OCI-LY7 (cell line): ENCODE data around the gene PKN1.

Experiments used
- EZH2phosphoT487 ChIP-seq: fragments of 200-600 bp; sonication (generic); IDR thresholded peaks from 2 replicates; pipeline ENCODE4 v1.6.1; 2018; ENCODE audit warnings: low read depth, borderline replicate concordance, mild to moderate bottlenecking, mixed run types, antibody characterized with exemption, low read length, moderate library complexity, mixed read lengths
- TF ChIP-seq, protein P1 (sequence below): fragments of 200-600 bp; sonication (generic); conservative IDR thresholded peaks from 2 replicates; pipeline ENCODE4 v1.5.1; 2014; ENCODE audit warnings: mild to moderate bottlenecking, antibody characterized with exemption, low read length, moderate library complexity, mixed read lengths

DNA sequence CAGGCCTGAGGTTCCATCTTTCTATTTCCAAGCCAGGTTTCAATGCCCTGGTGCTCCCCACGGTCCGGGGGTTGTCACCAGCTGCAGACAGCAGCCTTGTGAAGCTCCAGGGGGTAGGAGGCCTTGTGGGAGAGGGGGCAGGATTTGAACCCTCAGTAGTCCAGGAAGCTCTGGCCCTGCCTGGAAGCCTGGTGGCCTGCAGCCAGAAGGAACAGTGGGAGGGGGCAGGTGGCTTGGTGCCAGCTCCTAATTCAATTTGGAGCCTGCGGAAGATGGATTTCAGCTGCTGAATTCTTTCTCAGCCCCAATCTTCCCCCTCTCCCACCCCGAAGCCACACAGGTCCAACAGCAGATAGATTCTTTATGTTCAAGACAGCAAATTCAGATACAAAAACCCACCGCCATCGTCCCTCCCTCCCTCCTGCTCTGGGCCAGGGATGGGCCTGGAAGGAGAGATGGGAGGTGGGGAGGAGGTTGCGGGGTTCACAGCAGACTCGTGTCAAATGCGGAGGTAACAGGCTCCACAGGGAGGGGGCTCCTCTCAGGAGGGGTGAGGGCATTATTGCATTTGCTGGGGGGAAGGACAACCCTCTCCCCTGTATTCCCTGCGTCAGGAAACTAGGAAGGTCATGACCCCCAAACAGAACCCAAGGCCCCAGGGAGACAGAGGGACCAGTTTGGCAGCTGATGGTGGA, 44.5 kb downstream of the PKN1 start:
- TF ChIP-seq, protein P1, sequence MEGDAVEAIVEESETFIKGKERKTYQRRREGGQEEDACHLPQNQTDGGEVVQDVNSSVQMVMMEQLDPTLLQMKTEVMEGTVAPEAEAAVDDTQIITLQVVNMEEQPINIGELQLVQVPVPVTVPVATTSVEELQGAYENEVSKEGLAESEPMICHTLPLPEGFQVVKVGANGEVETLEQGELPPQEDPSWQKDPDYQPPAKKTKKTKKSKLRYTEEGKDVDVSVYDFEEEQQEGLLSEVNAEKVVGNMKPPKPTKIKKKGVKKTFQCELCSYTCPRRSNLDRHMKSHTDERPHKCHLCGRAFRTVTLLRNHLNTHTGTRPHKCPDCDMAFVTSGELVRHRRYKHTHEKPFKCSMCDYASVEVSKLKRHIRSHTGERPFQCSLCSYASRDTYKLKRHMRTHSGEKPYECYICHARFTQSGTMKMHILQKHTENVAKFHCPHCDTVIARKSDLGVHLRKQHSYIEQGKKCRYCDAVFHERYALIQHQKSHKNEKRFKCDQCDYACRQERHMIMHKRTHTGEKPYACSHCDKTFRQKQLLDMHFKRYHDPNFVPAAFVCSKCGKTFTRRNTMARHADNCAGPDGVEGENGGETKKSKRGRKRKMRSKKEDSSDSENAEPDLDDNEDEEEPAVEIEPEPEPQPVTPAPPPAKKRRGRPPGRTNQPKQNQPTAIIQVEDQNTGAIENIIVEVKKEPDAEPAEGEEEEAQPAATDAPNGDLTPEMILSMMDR, result no peak
- TF ChIP-seq EZH2phosphoT487, result no peak
